Measurements from ENCODE around the gene ESR2.

- TF ChIP-seq CTCF (IDR thresholded peaks at IDR 0.05; ENCODE audit: insufficient read depth, low read length, poor library complexity, severe bottlenecking) (no peak), EZH2phosphoT487 (conservative IDR thresholded peaks at IDR 0.05; ENCODE audit: low read length) (no peak)
Measured at GRCh38 chr14:64074961-64075612, 219.1 kb downstream of the ESR2 start.

All from SU-DHL-6 (cell line).